Measurements from ENCODE around the gene CNTN5.
"Not testable (repeated sequence)": the region's sequence is repeated elsewhere in the genome, so short reads cannot be mapped to it uniquely, and the experiment has no call there.

CNTN5 gene

DNA sequence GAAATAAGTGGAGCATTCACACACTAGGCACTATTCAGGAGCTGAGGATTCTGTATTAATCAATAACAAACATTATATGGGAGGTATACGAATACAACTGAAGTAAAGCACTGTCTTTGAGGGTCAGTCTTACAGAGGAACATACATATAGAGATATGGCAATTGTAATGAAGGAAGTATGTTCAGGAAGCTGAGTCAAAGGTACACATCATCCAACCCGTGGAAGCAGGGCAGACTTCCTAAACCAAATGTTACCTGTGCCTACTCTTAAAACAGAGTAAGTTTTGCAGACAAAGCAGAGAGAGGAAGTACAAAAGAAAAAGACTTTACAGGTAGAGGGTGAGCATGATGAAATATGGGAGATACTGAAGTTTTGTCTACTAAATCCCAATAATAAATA lies 1185.2 kb downstream of the CNTN5 start:
- no peak for DNase-seq (ENCODE audit: low read depth)

DNA sequence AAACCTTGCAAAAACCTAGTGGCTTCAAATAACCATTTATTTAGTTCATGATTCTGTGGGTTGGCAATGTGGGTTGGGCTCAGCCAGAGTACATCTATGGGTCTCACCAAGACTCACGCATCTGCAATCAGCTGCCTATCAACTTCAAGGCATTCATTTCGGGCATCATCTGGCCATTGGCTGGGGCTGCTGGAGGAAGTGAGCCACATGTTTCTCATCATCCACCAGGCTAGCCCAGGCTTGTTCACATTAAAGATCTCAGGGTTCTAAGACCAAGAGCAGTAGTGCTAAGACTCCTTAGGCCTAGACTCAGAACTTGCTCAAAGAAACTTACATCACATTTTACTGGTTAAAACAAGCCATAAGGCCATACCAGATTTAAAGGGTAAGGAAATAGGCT lies 1187.5 kb downstream of the CNTN5 start:
- no peak for DNase-seq (ENCODE audit: low read depth)

DNA sequence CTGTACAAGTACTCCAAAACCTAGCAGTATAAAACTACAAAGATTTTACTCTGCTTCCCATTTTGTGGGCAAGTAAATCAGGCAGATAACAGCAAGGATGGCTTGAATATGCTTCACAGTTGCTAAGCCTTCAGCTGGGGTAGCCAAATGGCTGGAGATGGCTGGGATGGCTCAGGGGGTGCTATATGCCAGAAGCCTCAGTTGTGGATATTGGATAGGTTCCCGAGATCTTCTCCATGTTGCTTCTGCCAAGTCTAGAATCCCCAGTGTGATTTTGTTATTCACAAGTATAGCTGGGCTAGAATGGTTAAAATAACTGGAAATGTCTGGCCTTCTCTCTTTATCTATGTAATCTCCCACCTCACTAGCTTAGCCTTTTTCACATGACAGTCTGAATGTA lies 1194.0 kb downstream of the CNTN5 start:
- DNase-seq (ENCODE audit: low read depth) = no peak

DNA sequence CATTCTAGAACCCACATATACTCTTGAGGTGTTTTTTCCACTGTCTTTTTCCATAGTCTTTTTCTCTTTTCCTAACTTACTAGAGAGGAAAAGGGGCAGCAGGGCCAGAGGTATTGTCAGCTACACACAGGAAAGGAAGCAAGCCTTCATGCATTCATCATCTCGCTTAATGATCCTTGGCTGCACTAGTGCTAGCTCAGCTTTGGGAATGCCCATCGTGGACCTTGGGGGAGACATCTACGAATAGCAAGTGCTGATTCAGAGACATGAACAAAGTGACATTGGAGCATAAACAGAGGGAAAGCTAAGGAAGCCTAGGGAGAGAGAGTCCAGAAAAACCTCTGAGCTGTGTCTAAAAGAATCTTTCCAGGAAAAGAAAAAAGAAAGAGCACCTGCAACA lies 1200.1 kb downstream of the CNTN5 start:
- no peak for DNase-seq (ENCODE audit: low read depth)

DNA sequence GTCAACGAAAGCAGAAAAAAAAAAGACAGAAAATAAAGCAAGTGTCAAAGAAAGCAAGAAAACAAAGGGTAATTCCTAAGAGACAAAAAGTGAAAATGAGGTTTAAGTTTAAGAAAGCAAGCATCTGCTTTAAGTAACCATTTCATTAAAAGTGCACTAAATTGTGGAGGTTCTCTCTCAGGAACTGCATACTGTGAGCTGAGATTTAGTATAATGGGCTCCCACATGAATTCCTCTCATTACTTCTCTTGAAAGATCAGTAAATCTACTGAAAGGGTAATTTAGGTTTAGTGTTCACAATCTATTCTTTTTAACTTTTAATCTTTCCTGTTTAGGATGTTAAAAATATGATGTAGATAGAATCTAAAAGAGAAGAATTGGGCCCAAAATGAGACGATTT lies 1201.0 kb downstream of the CNTN5 start:
- no peak for DNase-seq (ENCODE audit: low read depth)

DNA sequence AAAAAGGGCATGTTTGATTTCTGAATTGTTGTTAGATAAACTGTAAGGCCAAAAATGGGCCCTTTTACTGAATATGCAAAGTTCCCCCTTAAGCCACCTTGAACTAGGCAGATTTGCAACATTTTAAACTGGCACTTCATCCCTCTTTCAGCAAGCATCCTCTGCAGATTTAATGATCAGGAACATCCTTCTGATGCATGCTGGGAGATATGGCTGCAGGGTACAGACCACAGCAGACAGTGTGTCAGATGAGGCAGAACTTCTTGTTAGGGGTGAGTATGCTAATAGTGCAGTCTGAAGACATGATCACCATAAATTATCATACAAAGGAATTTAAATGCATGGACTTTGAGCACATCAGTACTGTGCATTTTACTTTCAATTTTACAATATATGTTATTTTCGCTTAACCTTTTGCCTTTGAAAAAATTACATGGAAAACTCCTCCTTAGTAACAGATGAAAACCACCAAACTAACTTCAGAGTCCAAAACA lies 1203.8 kb downstream of the CNTN5 start:
- no peak for DNase-seq (ENCODE audit: low read depth)

DNA sequence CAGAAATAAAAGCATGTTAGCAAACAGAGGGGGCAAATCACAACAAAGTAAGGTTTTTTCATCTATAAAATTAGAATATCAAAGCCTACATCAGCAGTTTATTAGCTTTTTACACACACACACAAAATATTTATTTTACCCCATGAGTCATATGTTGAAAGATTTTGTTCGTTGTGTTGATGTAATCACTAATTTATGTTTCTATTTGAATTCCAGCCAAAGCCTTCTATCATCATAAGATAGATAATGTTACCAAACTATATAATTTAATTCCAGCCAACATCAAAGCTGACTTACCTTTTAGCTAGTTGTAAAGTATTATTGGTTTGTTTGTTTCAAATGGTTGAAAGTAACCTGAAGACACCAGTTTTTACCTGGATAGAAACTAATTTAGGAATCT lies 1208.3 kb downstream of the CNTN5 start:
- DNase-seq (ENCODE audit: low read depth) = no peak

DNA sequence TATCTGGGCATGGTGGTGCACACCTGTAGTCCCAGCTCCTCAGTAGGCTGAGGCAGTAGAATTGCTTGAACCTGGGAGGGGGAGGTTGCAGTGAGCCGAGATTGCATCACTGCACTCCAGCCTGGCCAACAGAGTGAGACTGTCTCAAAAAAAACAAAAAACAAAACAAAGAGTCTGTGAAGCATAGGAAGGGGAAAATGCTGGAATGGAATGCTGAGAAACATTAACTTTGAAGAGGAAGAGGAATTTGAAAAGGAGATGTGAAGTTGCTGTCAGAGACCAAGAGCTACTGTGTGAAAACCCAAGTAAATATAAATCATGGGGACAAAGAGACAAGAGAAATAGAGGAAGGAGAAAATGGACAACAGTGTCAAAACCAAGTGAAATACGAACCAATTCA lies 1211.3 kb downstream of the CNTN5 start:
- DNase-seq (ENCODE audit: low read depth) = no peak

DNA sequence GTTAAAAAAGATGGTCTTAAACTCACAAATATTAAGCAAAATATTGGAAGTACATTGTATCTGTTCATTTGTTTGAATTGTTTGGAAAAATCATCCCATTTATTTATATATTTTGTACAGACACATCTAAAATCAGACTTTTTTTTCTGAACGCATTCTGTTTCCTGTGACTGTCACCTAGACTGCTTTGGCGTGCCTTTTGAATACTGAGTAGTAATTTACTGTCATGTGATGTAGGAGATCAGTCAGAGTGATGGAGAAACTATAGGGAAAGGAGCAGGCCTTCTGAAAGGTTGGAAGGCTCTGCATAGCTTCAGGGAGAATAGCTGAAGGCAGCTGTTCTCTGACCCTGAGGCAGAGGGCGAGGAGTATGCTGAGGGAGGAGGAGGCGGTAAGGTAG lies 1214.3 kb downstream of the CNTN5 start:
- no peak for DNase-seq (ENCODE audit: low read depth)

DNA sequence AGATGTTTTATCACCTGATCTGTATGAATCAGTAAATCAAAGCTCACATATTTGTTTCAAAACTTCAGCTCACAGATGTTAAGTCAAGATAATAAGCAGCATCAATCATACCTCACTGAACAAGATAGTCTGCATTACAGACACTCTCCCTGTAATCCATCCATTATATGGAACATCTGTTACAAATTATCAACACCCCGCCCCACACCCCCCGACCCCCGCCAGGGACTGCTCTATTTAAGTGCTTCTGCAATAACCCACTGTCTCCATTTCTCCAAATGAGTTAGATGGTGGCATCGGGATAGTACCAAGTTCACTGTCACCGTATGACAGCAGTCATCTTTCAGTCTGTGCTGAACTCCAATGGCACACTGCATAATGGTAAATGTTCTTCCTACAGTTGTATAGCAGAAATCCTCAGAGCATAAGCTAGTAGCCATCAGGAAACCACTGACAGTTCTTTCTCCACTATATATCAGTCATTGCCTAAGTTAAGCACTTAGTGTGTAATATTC lies 1219.3 kb downstream of the CNTN5 start:
- DNase-seq (ENCODE audit: low read depth) = no peak

DNA sequence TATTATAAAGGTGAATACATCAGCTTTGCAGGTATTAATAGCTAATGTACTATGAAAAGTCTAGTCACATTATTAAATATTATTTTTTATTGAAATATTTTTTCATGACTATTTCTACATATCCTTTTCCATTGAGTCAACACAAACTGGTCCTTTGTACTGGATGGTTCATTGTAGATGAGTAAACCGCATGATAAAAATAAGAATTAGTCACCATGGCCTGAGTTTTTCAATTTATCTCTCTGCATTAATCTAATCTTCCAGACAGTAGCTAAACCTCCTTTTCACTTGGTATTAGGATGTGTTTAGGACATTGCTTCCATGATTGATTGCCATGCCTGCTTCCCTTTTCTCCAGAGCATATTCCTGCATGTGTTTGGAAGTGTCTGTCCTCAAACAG lies 1227.0 kb downstream of the CNTN5 start:
- no peak for DNase-seq (ENCODE audit: low read depth)

DNA sequence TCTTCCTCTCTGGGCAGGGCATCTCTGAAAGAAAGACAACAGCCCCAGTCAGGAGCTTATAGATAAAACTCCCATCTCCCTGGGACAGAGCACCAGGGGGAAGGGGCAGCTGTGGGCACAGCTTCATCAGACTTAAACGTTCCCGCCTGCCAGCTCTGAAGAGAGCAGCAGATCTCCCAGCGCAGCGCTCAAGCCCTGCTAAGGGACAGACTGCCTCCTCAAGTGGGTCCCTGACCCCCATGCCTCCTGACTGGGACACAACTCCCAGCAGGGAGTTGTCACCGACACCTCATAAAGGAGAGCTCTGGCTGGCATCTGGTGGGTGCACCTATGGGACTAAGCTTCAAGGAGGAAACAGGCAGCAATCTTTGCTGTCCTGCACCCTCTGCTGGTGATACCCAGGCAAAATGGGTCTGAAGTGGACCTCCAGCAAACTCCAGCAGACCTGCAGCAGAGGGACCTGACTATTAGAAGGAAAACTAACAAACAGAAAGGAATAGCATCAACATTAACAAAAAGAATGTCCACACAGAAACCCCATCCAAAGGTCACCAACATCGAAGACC lies 1236.6 kb downstream of the CNTN5 start:
- not testable (repeated sequence) for DNase-seq (ENCODE audit: low read depth)

DNA sequence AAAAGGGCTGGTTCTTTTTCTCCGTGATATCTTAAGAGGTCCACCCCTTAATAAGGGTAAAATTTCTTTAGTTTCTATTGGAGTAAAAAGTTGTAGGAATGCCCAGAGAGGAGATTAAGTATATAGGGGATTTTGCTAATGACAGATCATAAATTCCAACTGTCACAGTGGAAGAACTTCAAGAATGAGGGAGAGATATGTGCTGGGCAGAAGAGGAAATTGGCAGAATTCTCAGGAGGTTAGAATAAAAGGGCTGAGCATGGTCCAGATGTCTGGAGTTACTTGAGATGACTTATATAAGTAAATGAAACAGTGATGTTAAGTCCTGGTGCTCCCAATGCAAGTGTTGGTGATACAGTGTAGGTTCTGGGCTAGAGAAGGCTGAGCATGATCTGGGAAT lies 1248.8 kb downstream of the CNTN5 start:
- DNase-seq (ENCODE audit: low read depth) = no peak

DNA sequence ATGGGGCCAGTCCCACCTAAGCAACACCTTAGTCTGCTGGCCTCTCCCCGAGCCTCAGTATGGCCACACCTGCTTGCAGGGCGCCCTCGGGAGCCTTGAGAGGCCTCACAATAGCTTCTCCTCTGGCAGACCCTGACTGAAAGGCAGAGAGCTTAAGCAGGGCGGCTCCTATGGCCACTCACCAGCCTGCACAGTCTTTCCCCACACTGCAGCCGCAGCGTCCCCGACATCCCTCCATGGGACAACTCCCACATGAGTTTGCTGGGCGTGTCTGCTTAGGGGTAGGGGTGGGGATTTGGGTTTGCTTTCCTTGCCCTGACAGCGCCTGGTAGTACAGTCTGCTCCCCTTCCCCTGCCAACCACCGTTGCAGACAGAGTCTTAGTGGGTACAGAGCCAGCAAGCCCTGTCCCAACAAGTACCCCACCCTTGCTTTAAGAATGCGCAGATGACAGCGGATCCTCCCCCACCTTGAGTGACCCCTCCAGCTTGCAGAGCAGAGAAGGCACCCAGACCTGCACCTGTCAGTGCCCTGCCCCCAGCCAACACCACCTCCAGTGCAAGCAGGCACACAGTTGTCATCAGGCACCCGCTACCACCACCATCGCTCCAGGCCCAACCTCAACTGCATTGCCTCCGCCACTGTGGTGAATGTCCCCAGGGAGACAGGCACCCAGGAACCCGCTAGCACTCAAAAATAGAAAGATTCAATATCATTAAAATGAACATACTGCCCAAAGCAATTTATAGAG lies 1252.5 kb downstream of the CNTN5 start:
- no peak for DNase-seq (ENCODE audit: low read depth)

DNA sequence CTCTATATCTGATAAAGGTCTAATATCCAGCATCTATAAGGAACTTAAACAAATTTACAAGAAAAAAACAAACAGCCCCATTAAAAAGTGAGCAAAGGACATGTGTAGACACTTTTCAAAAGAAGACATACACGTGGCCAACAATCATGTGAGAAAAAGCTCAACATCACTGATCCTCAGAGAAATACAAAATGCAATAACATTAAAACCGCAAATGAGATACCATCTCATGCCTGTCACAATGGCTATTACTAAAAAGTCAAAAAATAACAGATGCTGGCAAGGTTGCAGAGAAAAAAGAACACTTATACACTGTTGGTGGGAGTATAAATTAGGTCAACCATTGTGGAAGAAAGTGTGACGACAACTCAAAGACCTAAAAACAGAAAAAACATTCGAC lies 1253.7 kb downstream of the CNTN5 start:
- DNase-seq (ENCODE audit: low read depth) = not testable (repeated sequence)

DNA sequence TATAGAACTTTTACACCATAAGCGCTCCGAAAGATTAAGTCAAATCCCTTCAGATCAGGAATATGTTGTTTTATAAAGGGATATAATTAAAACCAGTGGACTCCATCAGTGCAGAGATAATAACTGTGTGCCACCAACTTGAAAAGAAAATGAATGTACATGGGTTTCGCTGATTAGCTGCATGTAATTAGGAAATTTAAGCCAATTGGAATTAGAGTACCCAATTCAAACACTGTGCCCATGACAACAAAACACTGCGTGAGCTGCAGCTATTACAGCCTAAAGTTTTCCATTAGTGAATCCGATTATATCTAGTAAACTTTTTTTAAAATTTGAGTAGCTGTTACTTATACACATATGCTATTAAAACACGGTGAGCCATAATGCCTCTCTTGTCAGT lies 1274.0 kb downstream of the CNTN5 start:
- DNase-seq (ENCODE audit: low read depth) = no peak

DNA sequence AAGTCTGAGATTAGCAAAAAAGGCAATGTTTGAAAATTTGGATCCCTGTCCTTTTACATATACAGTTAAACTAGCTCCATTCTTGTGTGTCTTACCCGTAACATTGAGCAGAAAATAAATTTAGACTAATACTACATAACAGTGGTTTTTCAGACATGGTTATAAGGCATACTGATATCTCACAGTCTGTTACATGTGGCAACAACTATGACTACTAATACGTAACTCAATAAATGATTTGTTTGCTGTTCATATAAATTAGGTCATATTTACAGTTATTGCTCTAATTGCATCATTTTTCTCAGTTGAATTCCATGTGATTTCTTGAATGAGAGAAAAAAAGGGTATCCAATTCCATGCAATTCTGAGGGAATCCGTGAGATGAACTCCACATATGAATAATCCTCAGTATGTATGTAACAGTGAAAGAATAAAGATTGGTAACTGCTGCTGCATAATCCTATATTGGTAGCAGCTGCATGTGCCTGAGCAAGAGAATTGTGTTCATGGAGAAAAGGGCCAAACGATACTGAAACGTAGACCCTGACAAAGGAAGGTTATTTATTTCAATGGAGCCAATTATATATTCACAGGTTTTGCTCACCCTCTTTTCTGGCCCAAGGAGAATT lies 1275.4 kb downstream of the CNTN5 start:
- no peak for DNase-seq (ENCODE audit: low read depth)

DNA sequence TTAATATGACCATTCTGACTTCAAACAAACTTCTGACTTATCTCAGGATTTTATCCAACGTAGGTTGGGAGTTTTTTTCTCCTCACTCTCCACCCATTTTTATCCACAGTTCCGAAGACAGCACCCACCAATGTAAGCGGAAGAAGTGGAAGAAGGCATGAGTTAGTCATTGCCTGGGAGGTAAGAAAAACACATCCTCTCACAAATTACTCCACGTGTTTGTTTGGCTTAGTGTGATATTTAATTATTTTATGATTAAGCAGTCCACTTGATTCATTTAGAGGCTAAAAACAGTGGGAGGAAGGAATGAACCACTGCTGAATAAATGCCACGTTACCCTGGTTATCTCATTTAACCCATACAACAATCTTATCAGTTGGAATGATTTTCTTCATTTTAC lies 1276.8 kb downstream of the CNTN5 start:
- no peak for DNase-seq (ENCODE audit: low read depth)

DNA sequence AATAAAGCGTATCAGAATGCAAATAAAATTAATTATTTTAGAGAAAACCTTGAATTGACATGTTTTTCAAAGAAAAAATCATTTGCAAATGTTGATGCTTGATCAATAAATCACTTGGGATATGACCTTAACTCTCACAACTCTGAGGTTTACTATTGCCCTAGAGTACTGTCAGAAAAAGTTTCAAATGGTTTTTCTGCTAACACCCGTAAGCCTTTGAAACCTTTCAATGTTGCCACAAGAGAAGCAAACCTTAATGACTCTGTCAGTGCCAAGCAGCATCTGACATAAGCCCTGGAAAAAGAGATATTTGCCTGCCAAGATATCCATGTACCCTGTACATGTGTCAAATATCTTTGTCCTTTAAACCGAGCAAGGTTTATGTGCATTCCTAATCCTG lies 1282.1 kb downstream of the CNTN5 start:
- no peak for DNase-seq (ENCODE audit: low read depth)

DNA sequence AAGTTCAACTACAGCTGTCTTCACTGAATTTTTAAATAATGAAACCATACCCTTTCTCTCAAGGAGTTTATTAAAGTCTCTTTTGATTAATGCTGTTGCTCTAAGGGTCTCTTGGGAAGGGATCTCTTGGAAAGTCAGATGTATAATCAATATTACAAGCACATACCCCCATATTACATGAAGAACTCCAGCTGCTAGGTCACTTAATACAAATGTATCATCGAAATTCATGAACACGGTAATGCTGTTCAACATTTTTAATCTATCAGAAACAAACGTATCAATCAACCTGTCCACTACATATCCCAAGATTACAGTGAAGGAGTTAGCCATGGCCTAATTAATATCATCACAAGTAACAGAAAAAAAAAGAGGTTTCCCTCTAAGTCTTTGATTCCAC lies 1283.1 kb downstream of the CNTN5 start:
- DNase-seq (ENCODE audit: low read depth) = no peak

DNA sequence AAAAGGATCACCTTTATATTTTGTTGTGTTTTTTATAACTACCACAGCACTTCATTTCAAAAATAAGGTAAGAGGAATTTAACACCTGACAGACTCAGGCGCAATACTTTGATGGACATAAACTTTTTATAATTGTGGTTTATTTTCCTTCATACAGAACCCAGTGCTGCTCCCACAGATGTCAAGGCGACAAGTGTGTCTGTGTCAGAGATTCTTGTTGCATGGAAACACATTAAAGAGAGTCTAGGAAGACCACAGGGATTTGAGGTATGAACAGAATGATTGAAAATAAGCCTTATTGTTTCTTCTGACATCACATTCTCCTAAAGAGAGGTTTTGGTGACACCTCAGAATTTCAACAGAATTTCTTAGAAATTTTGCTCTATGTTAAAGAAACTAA lies 1287.5 kb downstream of the CNTN5 start:
- DNase-seq (ENCODE audit: low read depth) = no peak

DNA sequence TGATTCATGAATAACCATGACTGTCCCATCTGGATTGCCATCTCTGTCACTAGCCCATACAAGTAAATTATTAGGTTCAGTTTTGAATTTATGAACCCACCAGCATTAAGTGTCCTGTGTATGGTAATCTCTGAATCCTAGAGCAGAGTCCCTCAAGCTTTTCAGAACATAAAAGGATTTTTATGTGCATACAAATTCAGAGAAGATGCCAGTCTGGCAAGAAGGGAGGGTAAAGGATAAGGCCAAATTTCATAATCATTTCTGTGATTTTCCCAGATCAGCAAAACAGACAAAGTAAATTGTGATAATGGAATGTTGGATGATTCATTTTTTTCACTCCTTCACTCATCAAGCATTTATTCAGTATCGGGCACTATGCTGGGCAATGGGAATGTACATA lies 1295.2 kb downstream of the CNTN5 start:
- DNase-seq (ENCODE audit: low read depth) = no peak

DNA sequence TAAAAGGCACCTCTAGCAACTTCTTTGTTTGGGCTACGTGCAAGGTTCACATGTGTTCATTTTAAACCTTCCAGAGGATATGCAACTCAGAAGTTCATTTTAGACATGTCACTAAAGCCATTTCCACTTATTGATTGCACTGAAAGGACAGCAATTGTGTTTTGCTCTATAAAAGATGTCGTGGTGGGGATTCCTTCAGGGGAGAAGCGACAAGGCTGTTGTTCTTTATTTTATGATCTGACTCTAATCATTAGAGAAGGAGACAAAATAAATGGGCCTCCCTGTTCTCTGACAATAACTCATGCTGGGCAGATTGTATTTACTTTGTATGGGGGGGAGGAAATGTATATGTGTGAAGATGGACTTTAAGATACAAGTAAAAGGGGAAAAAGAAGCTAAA lies 1296.2 kb downstream of the CNTN5 start:
- no peak for DNase-seq (ENCODE audit: low read depth)

Data from stimulated activated CD8-positive, alpha-beta memory T cell treated with anti-CD3 and anti-CD28 coated beads, Interleukin-12 subunit alpha, Interleukin-12 subunit beta, amount 100 ng/mL, for 4 hours (primary cell).